ENCODE measurements around the gene IFNL1.

IFNL1 gene

DNA sequence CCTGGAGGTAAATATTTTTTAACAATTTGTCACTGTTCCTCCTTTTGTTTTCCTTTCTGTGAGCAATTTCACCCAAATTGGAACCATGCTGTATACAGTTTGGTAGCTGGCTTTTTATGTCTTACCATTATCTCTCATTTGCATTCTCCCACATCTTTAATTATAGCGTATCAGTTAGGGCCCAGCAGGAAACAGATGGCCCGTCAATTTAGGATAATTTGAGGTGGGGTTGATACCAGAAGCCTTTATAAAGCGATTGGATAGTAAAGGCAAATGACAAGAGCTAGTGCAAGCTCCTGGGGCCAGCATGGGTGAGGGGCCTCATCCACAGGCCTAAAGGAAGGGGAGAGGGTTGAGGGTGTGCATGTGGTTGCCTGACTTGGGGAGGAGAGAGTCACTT, 43.7 kb upstream of the IFNL1 start:
- Histone ChIP-seq H4K20me1 (ENCODE audit: insufficient read depth, low read length) (no peaks in the 10 kb centered on the region), H3K79me2 (ENCODE audit: low read length) (no peaks in the 10 kb centered on the region), H3K27ac (ENCODE audit: low read length) (no peak overlapping the region), H3K36me3 (replicated peaks; ENCODE audit: insufficient read depth, low read length) (no peaks in the 10 kb centered on the region), H3K27me3 (replicated peaks; ENCODE audit: insufficient read depth, low read length) (peaks cover 71% of the 10 kb centered on the region), H3K4me1 (ENCODE audit: low read length) (no peaks in the 10 kb centered on the region), H3K4me2 (ENCODE audit: low read depth, low read length) (no peak overlapping the region), H3K9ac (ENCODE audit: low read length) (no peak overlapping the region), H3K4me3 (ENCODE audit: low read length) (no peak overlapping the region), H2AFZ (ENCODE audit: low read length) (no peak overlapping the region), H3K9me2 (replicated peaks; ENCODE audit: insufficient read depth, low read length) (no peaks in the 10 kb centered on the region), H3F3A (ENCODE audit: insufficient read depth, low read length) (no peaks in the 10 kb centered on the region), H3K9me3 (replicated peaks; ENCODE audit: insufficient read depth, low read length) (no peaks in the 10 kb centered on the region)
- no peak for DNase-seq
- no peak for TF ChIP-seq EZH2phosphoT487 (IDR thresholded peaks at IDR 0.05; ENCODE audit: low read length)
- TF ChIP-seq CTCF (IDR thresholded peaks at IDR 0.05; ENCODE audit: low read length): no peak

DNA sequence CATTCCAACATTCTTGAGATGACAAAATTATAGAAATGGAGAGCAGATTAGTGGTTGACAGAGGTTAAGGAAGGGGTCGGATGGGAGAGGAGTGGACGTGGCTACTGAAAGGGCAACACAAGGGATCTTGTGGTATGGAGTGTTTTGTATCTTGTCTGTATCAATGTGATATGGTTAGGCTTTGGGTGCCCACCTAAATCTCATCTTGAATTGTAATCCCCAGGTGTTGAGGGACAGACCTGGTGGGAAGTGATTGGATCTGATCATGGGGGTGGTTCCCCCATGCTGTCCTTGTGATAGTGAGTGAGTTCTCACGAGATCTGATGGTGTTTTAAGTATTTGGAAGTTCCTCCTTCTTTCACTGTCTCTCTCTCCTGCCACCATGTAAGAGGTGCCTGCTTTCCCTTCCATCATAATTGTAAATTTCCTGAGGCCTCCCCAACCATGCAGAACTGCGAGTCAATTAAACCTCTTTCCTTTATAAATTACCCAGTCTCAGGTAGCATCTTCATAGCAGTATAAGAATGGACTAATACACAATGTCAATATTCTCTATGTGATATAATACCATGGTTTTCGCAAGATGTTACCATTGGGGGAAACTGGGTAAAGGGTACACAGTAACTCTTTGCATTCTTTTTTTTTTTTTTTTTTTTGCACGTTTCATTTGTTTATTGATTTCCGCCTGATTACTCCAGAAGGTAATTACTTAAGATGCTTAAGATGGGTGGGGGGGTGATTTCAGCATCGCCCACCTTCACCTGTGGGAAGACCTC, 42.6 kb upstream of the IFNL1 start:
- no peaks in the 10 kb centered on the region for H3K4me1 ChIP-seq (ENCODE audit: low read length)
- no peak for DNase-seq
- no peaks in the 10 kb centered on the region for H3F3A ChIP-seq (ENCODE audit: insufficient read depth, low read length)
- H4K20me1 ChIP-seq (ENCODE audit: insufficient read depth, low read length): no peaks in the 10 kb centered on the region
- no peaks in the 10 kb centered on the region for H3K79me2 ChIP-seq (ENCODE audit: low read length)
- no peak overlapping the region for H2AFZ ChIP-seq (ENCODE audit: low read length)
- H3K4me3 ChIP-seq (ENCODE audit: low read length): no peak overlapping the region
- no peaks in the 10 kb centered on the region for H3K9me3 ChIP-seq (replicated peaks; ENCODE audit: insufficient read depth, low read length)
- H3K27ac ChIP-seq (ENCODE audit: low read length): no peak overlapping the region
- TF ChIP-seq EZH2phosphoT487 (IDR thresholded peaks at IDR 0.05; ENCODE audit: low read length) (no peak), CTCF (IDR thresholded peaks at IDR 0.05; ENCODE audit: low read length) (no peak), EZH2 (optimal IDR thresholded peaks at IDR 0.05; ENCODE audit: low read depth, low read length) (no peak)
- no peaks in the 10 kb centered on the region for H3K36me3 ChIP-seq (replicated peaks; ENCODE audit: insufficient read depth, low read length)
- no peak overlapping the region for H3K9ac ChIP-seq (ENCODE audit: low read length)
- H3K4me2 ChIP-seq (ENCODE audit: low read depth, low read length): no peak overlapping the region
- H3K9me2 ChIP-seq (replicated peaks; ENCODE audit: insufficient read depth, low read length): no peaks in the 10 kb centered on the region
- peaks cover 65% of the 10 kb centered on the region for H3K27me3 ChIP-seq (replicated peaks; ENCODE audit: insufficient read depth, low read length)

- TF ChIP-seq EZH2 (optimal IDR thresholded peaks at IDR 0.05; ENCODE audit: low read depth, low read length) (no peak), EZH2phosphoT487 (IDR thresholded peaks at IDR 0.05; ENCODE audit: low read length) (no peak), CTCF (IDR thresholded peaks at IDR 0.05; ENCODE audit: low read length) (no peak)
- Histone ChIP-seq H3F3A (ENCODE audit: insufficient read depth, low read length) (no peaks in the 10 kb centered on the region), H3K27me3 (replicated peaks; ENCODE audit: insufficient read depth, low read length) (peaks cover 53% of the 10 kb centered on the region), H3K27ac (ENCODE audit: low read length) (no peak overlapping the region), H3K9ac (ENCODE audit: low read length) (no peak overlapping the region), H3K79me2 (ENCODE audit: low read length) (no peaks in the 10 kb centered on the region), H3K4me3 (ENCODE audit: low read length) (no peak overlapping the region), H3K9me3 (replicated peaks; ENCODE audit: insufficient read depth, low read length) (no peaks in the 10 kb centered on the region), H3K4me1 (ENCODE audit: low read length) (no peaks in the 10 kb centered on the region), H2AFZ (ENCODE audit: low read length) (no peak overlapping the region), H4K20me1 (ENCODE audit: insufficient read depth, low read length) (no peaks in the 10 kb centered on the region), H3K36me3 (replicated peaks; ENCODE audit: insufficient read depth, low read length) (no peaks in the 10 kb centered on the region), H3K4me2 (ENCODE audit: low read depth, low read length) (no peak overlapping the region), H3K9me2 (replicated peaks; ENCODE audit: insufficient read depth, low read length) (no peaks in the 10 kb centered on the region)
- DNase-seq: no peak
Measured at GRCh38 chr19:39254531-39255345, 41.5 kb upstream of the IFNL1 start.

Data from MM.1S (cell line).